ENCODE data around the gene C1QTNF1. TPM values are rescaled to one million over a fixed set of nuclear protein-coding genes. Genes with fewer than 3 reads are reported as not detected.

C1QTNF1 gene
- total and polyA plus RNA-seq, 9 of the 15 experiments (the other 6 are each of a cell fraction or from before 2014, with no cell fraction given) = 0.09 TPM; not detected in 8

DNA sequence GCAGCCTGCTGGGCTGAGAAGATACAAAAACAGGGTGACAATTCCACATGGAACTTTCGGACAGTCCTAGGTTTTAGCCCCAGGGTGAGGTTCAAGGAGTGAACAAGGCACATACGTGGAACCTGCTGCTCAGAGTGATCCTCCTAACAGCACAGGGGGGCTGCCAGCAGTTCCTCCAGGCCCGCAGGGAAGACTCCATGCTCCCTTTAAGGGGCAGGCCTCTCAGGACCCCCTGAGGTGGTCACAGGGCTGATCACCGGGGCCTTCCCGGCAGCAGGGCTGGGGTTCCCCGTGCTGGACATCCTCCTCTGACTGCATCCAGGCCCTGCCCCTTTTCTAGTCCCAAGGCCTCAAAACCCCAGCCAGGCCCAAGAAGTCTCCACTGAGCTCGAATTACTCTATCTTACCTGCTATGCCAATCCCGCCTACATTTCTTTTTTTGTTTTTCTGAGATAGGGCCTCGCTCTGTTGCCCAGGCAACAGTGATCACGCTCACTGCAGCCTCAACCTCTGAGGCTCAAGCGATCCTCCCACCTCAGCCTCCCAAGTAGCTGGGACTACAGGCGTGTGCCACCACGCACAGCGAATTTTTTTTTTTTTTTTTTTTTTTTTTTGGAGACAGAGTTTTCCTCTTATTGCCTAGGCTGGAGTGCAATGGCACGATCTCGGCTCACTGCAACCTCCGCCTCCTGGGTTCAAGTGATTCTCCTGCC, 24.8 kb upstream of the C1QTNF1 start:
- intact Hi-C loops (cut with micrococcal nuclease) = no loop called here
- Histone ChIP-seq H3K9ac (ENCODE audit: insufficient read depth in 1 of 2, low read depth in 2 of 2, low read length in 2 of 2) (no peak overlapping the region; a peak in 1 of 4 replicates), H3K4me3 (no peak overlapping the region)

DNA sequence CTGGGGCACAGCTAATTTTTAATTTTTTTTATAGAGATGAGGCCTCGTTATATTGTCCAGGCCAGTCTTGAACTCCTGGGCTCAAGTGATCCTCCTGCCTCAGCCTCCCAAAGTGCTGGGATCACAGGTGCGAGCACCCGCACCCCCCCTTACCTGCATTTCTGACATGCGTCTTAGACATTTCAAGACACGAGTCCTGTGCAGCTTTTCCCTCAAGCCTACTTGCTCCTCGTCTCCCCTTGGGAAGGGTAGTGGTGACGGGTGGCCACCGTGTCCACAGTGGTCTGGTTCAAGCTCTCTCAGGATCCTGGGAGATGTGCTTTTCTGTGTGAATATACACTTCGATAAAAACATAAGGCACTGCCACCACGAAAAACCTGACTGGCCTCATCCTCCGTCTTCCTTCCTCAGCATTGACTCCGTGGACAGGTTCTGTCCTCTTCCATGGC, 24.0 kb upstream of the C1QTNF1 start:
- in situ Hi-C loops (cut with MboI) = no loop called here
- H3K9me3 ChIP-seq (replicated peaks; ENCODE audit: control insufficient read depth, insufficient read depth, low read depth, low read length) = no peaks in the 10 kb centered on the region
- no peaks in the 10 kb centered on the region; a peak in 2 of 5 replicates for H3K4me1 ChIP-seq (replicated peaks in 1 of 2; ENCODE audit: control insufficient read depth in 2 of 2, insufficient read depth in 2 of 2, low read length in 2 of 2)
- H3K9ac ChIP-seq (ENCODE audit: insufficient read depth in 1 of 2, low read depth in 2 of 2, low read length in 2 of 2) = no peak overlapping the region
- H3K79me2 ChIP-seq (ENCODE audit: control insufficient read depth, insufficient read depth, low read length) = peaks cover 29% of the 10 kb centered on the region
- H3K9me1 ChIP-seq (ENCODE audit: control insufficient read depth, insufficient read depth, low read length) = peaks cover 3% of the 10 kb centered on the region
- no peak overlapping the region for H3K4me3 ChIP-seq
- H3K4me2 ChIP-seq (ENCODE audit: insufficient read depth, low read length) = no peak overlapping the region
- peaks cover 62% of the 10 kb centered on the region; the same call in 2 of the 3 replicates for H3K36me3 ChIP-seq (ENCODE audit: control insufficient read depth, insufficient read depth, low read length)
- H3K27me3 ChIP-seq (ENCODE audit: control insufficient read depth in 2 of 2, insufficient read depth in 2 of 2, low read length in 2 of 2) = no peaks in the 10 kb centered on the region
- BruUV-seq (replicated peaks) = no TSS peak
- TF ChIP-seq U2AF1 (optimal IDR thresholded peaks at IDR 0.05; ENCODE audit: low read depth, low read length) = no peak
- TF ChIP-seq, protein P1, sequence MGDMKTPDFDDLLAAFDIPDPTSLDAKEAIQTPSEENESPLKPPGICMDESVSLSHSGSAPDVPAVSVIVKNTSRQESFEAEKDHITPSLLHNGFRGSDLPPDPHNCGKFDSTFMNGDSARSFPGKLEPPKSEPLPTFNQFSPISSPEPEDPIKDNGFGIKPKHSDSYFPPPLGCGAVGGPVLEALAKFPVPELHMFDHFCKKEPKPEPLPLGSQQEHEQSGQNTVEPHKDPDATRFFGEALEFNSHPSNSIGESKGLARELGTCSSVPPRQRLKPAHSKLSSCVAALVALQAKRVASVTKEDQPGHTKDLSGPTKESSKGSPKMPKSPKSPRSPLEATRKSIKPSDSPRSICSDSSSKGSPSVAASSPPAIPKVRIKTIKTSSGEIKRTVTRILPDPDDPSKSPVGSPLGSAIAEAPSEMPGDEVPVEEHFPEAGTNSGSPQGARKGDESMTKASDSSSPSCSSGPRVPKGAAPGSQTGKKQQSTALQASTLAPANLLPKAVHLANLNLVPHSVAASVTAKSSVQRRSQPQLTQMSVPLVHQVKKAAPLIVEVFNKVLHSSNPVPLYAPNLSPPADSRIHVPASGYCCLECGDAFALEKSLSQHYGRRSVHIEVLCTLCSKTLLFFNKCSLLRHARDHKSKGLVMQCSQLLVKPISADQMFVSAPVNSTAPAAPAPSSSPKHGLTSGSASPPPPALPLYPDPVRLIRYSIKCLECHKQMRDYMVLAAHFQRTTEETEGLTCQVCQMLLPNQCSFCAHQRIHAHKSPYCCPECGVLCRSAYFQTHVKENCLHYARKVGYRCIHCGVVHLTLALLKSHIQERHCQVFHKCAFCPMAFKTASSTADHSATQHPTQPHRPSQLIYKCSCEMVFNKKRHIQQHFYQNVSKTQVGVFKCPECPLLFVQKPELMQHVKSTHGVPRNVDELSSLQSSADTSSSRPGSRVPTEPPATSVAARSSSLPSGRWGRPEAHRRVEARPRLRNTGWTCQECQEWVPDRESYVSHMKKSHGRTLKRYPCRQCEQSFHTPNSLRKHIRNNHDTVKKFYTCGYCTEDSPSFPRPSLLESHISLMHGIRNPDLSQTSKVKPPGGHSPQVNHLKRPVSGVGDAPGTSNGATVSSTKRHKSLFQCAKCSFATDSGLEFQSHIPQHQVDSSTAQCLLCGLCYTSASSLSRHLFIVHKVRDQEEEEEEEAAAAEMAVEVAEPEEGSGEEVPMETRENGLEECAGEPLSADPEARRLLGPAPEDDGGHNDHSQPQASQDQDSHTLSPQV (IDR thresholded peaks at IDR 0.05) = no peak
- no peak for TF ChIP-seq SP2 (IDR thresholded peaks at IDR 0.05; ENCODE audit: extremely low read depth, low read depth, low read length, poor library complexity, severe bottlenecking)
- TF ChIP-seq HNRNPK (IDR thresholded peaks at IDR 0.05; ENCODE audit: low read depth, low read length, poor library complexity, severe bottlenecking) = no peak
- TF ChIP-seq PURB (CRISPR knock-in tag; IDR thresholded peaks at IDR 0.05; ENCODE audit: low read depth) = no peak
- no peak for TF ChIP-seq ZNF347 (CRISPR knock-in tag; IDR thresholded peaks at IDR 0.05; ENCODE audit: low read depth)
- no peak for TF ChIP-seq NFE2L1 (tag; IDR thresholded peaks at IDR 0.05; ENCODE audit: borderline replicate concordance, low read depth)
- POLR2A ChIA-PET = interaction anchor here (0.6 to 0.7 kb wide), 2 partner anchors 9 to 84 kb away, joined by 3 read pairs; no protein-coding TSS in a partner anchor
- H2AFZ ChIP-seq (ENCODE audit: low read depth, low read length) = no peak overlapping the region
- CTCF ChIA-PET (ENCODE audit: low intra/inter-chr PET ratio) = no interaction called here
- no peak for ATAC-seq
- H3K27ac ChIP-seq (ENCODE audit: extremely low read depth, low read depth, low read length) = no peak overlapping the region
- DNase-seq (ENCODE audit: extremely low read depth in 1 of 4, low spot score in 3 of 4) = no peak
- peaks cover 12% of the 10 kb centered on the region; the same call in 1 of the 2 replicates for H4K20me1 ChIP-seq (replicated peaks; ENCODE audit: control insufficient read depth, insufficient read depth, low read length)
- no peak for FAIRE-seq
- intact Hi-C loops (cut with micrococcal nuclease) = no loop called here
- 98% methylated on average over 9 of the region's 12 CpGs for whole genome bisulfite sequencing (ENCODE audit: insufficient coverage, low coverage, missing lambda C conversion rate)

More for the DNA sequence above, 24.8 kb upstream of the C1QTNF1 start:
- 89% methylated on average over 12 of the region's 17 CpGs for WGBS (ENCODE audit: insufficient coverage, low coverage, missing lambda C conversion rate)
- Histone ChIP-seq H3K9me3 (replicated peaks; ENCODE audit: control insufficient read depth, insufficient read depth, low read depth, low read length) (no peaks in the 10 kb centered on the region), H3K9me1 (ENCODE audit: control insufficient read depth, insufficient read depth, low read length) (peaks cover 3% of the 10 kb centered on the region), H4K20me1 (replicated peaks; ENCODE audit: control insufficient read depth, insufficient read depth, low read length) (peaks cover 12% of the 10 kb centered on the region; the same call in 1 of the 2 replicates), H2AFZ (ENCODE audit: low read depth, low read length) (no peak overlapping the region), H3K79me2 (ENCODE audit: control insufficient read depth, insufficient read depth, low read length) (peaks cover 29% of the 10 kb centered on the region), H3K4me2 (ENCODE audit: insufficient read depth, low read length) (no peak overlapping the region), H3K27ac (ENCODE audit: extremely low read depth, low read depth, low read length) (no peak overlapping the region), H3K27me3 (ENCODE audit: control insufficient read depth in 2 of 2, insufficient read depth in 2 of 2, low read length in 2 of 2) (no peaks in the 10 kb centered on the region), H3K36me3 (ENCODE audit: control insufficient read depth, insufficient read depth, low read length) (peaks cover 69% of the 10 kb centered on the region; the same call in 2 of the 3 replicates), H3K4me1 (replicated peaks in 1 of 2; ENCODE audit: control insufficient read depth in 2 of 2, insufficient read depth in 2 of 2, low read length in 2 of 2) (no peaks in the 10 kb centered on the region; a peak in 2 of 5 replicates)
- in situ Hi-C loops (cut with MboI) = no loop called here
- ATAC-seq (no peak), DNase-seq (ENCODE audit: extremely low read depth in 1 of 4, low spot score in 3 of 4) (no peak), FAIRE-seq (no peak)
- ChIA-PET POLR2A (interaction anchor here (0.5 kb wide), 1 partner anchor 209 kb away, joined by 3 read pairs; no protein-coding TSS in a partner anchor), CTCF (ENCODE audit: low intra/inter-chr PET ratio) (no interaction called here)
- TF ChIP-seq ZNF695 (CRISPR knock-in tag; IDR thresholded peaks at IDR 0.05) = no peak
- no peak for TF ChIP-seq POLR2AphosphoS5 (IDR thresholded peaks at IDR 0.05; ENCODE audit: control insufficient read depth, insufficient read depth, low read depth, low read length)
- TF ChIP-seq BACH1 (tag; IDR thresholded peaks at IDR 0.05) = no peak
- TF ChIP-seq ZBTB1 (CRISPR knock-in tag; IDR thresholded peaks at IDR 0.05; ENCODE audit: borderline replicate concordance, low read depth) = no peak
- TF ChIP-seq POLR2A (conservative IDR thresholded peaks at IDR 0.05) = no peak
- no peak for TF ChIP-seq MCM7 (IDR thresholded peaks at IDR 0.05)
- TF ChIP-seq SLC30A9 (CRISPR knock-in tag; IDR thresholded peaks at IDR 0.05) = no peak
- TF ChIP-seq ZFPM2 (CRISPR knock-in tag; IDR thresholded peaks at IDR 0.05) = no peak
- BruUV-seq (replicated peaks) = no TSS peak

Data from K562 (cell line).